GM12878 (cell line): Measurements from ENCODE around the gene MYBPHL. TPM values are rescaled to one million over a fixed set of nuclear protein-coding genes. Genes with fewer than 3 reads are reported as not detected.

Experiments
- ATAC-seq: fragments of 200-7000 bp; cut with Tn5 transposase; 3 replicates; pipeline ENCODE4 v1.9.1; 2020; ENCODE audit warnings: mild to moderate bottlenecking, moderate library complexity
- BruUV-seq: library from RNA; stranded (reverse); fragments of 400-500 nt; replicated peaks from 2 replicates; lab custom pipeline; 2021; lab: Mats Ljungman, UMichigan
- CTCF ChIA-PET: fragments of 300-600 bp; sonication (Branson Sonifier 250); formaldehyde crosslinking; extraction: SDS; loops from one replicate; lab custom pipeline; 2021; ENCODE audit warnings: inconsistent platforms; lab: Yijun Ruan, JAX
- POLR2A ChIA-PET: fragments of 350-600 bp; formaldehyde crosslinking; extraction: SDS; loops from one replicate; lab custom pipeline; 2021; ENCODE audit warnings: inconsistent platforms; lab: Charles Lee
- RAD21 ChIA-PET: fragments of 300-600 bp; sonication (Branson Sonifier 250); formaldehyde crosslinking; loops from one replicate; lab custom pipeline; 2023; ENCODE audit warnings: antibody characterized with exemption; ENCODE audit not compliant: unreplicated experiment; lab: Charles Lee
- SMC1A ChIA-PET: fragments of 300-600 bp; sonication (Branson Sonifier 250); formaldehyde crosslinking; loops from one replicate; lab custom pipeline; 2023; ENCODE audit not compliant: unreplicated experiment, uncharacterized antibody; lab: Charles Lee
- DNase-seq: peaks from one replicate; pipeline ENCODE4 v3.0.0-alpha.2; 2011; ENCODE audit warnings: low read depth, low spot score
- FAIRE-seq: peaks from 3 replicates; lab custom pipeline; 2011; peaks lifted over from hg19 to GRCh38; lab: Jason Lieb, UNC
- H2AFZ ChIP-seq: 2 replicates; pipeline ENCODE4 v1.6.0; 2011; ENCODE audit warnings: low read depth, low read length, control low read depth; ENCODE audit not compliant: control insufficient read depth
- H3K27ac ChIP-seq: 2 replicates; pipeline ENCODE4 v1.5.1; 2011; ENCODE audit warnings: control low read depth; ENCODE audit not compliant: control insufficient read depth, insufficient read depth
- H3K27me3 ChIP-seq, 2 experiments: replicated peaks in 1 of 2; 2 replicates each; pipeline versions ENCODE4 v1.6.0 to v1.6.1; 2011; ENCODE audit warnings: low read length in 1 of 2; ENCODE audit not compliant: control insufficient read depth in 2 of 2, insufficient read depth in 2 of 2
- H3K36me3 ChIP-seq, 2 experiments: 2 replicates each; pipeline ENCODE4 v1.5.1; 2011; ENCODE audit warnings: low read length in 1 of 2; ENCODE audit not compliant: control insufficient read depth in 2 of 2, insufficient read depth in 2 of 2
- H3K4me1 ChIP-seq: 2 replicates; pipeline ENCODE4 v1.6.1; 2011; ENCODE audit warnings: mild to moderate bottlenecking, low read length, moderate library complexity, mixed read lengths; ENCODE audit not compliant: control insufficient read depth, insufficient read depth
- H3K4me2 ChIP-seq: 2 replicates; pipeline ENCODE4 v1.6.0; 2011; ENCODE audit warnings: control low read depth; ENCODE audit not compliant: control insufficient read depth, insufficient read depth
- H3K4me3 ChIP-seq: fragments of 200-600 bp; sonication (generic); 2 replicates; pipeline ENCODE4 v1.5.1; 2016
- H3K79me2 ChIP-seq: 2 replicates; pipeline ENCODE4 v1.6.0; 2011; ENCODE audit warnings: low read length; ENCODE audit not compliant: control insufficient read depth, insufficient read depth
- H3K9ac ChIP-seq: 2 replicates; pipeline ENCODE4 v1.8.0; 2011; ENCODE audit warnings: low read length, control low read depth, mixed read lengths; ENCODE audit not compliant: control insufficient read depth, insufficient read depth
- H3K9me3 ChIP-seq: replicated peaks from 3 replicates; pipeline ENCODE4 v1.5.1; 2011; ENCODE audit warnings: mild to moderate bottlenecking, low read length; ENCODE audit not compliant: control insufficient read depth, insufficient read depth
- H4K20me1 ChIP-seq: 2 replicates; pipeline ENCODE4 v1.6.0; 2011; ENCODE audit not compliant: control insufficient read depth, insufficient read depth
- BMI1 ChIP-seq: fragments of 450-650 bp; IDR thresholded peaks from 2 replicates; pipeline ENCODE4 v1.6.1; 2016; ENCODE audit warnings: mild to moderate bottlenecking, moderate library complexity, borderline replicate concordance
- CBX5 ChIP-seq: sonication (generic); IDR thresholded peaks from 2 replicates; pipeline ENCODE4 v1.6.1; 2016; ENCODE audit warnings: low read depth, moderate library complexity, mild to moderate bottlenecking, inconsistent platforms
- CHD2 ChIP-seq: IDR thresholded peaks from 2 replicates; pipeline ENCODE4 v1.6.1; 2011; ENCODE audit warnings: low read depth, low read length, improper control_type of control experiment, borderline replicate concordance
- HDAC6 ChIP-seq: fragments of 200-600 bp; sonication (generic); IDR thresholded peaks from one replicate; pipeline ENCODE4 v1.8.0; 2017; ENCODE audit warnings: antibody characterized with exemption; ENCODE audit not compliant: unreplicated experiment
- IKZF1 ChIP-seq: fragments of 450-650 bp; conservative IDR thresholded peaks from 2 replicates; pipeline ENCODE4 v1.6.1; 2017; ENCODE audit warnings: antibody characterized with exemption, mild to moderate bottlenecking
- IKZF2 ChIP-seq, 2 experiments: fragments of 450-650 bp; IDR thresholded peaks; 2 replicates each; pipeline ENCODE4 v1.6.1; 2017; ENCODE audit warnings: mild to moderate bottlenecking in 2 of 2, moderate library complexity in 2 of 2
- JUNB ChIP-seq: IDR thresholded peaks from 2 replicates; pipeline ENCODE4 v1.6.1; 2016; ENCODE audit warnings: antibody characterized with exemption, mild to moderate bottlenecking
- JUND ChIP-seq: IDR thresholded peaks from 2 replicates; pipeline ENCODE4 v1.6.1; 2012; ENCODE audit warnings: low read depth, mild to moderate bottlenecking, low read length, improper control_type of control experiment, moderate library complexity
- NFXL1 ChIP-seq: fragments of 450-650 bp; IDR thresholded peaks from 2 replicates; pipeline ENCODE4 v1.6.1; 2017; ENCODE audit warnings: antibody characterized with exemption, mild to moderate bottlenecking, borderline replicate concordance
- PAX5 ChIP-seq: IDR thresholded peaks from 2 replicates; pipeline ENCODE4 v1.6.1; 2011; ENCODE audit warnings: low read depth, low read length, borderline replicate concordance
- PML ChIP-seq: IDR thresholded peaks from 2 replicates; pipeline ENCODE4 v1.6.1; 2012; ENCODE audit warnings: low read length, inconsistent platforms
- RBBP5 ChIP-seq: fragments of 200-600 bp; sonication (generic); conservative IDR thresholded peaks from 2 replicates; pipeline ENCODE4 v1.6.1; 2016
- SIN3A ChIP-seq: IDR thresholded peaks from 2 replicates; pipeline ENCODE4 v1.6.1; 2012; ENCODE audit warnings: low read depth, low read length, improper control_type of control experiment
- SMAD5 ChIP-seq: IDR thresholded peaks from 2 replicates; pipeline ENCODE4 v1.6.1; 2016; ENCODE audit warnings: antibody characterized with exemption, low read depth
- TBL1XR1 ChIP-seq: IDR thresholded peaks from 2 replicates; pipeline ENCODE4 v1.6.1; 2012; ENCODE audit warnings: low read depth, low read length, improper control_type of control experiment
- TCF12 ChIP-seq: IDR thresholded peaks from 2 replicates; pipeline ENCODE4 v1.6.1; 2011; ENCODE audit warnings: low read depth, mild to moderate bottlenecking, low read length
- WGBS: methylation state at CpG from one replicate; pipeline ENCODE4 v1.1.6; 2016; ENCODE audit warnings: low lambda C conversion rate; ENCODE audit not compliant: insufficient replicate concordance, insufficient coverage; ENCODE audit errors: missing lambda C conversion rate; 5-methylcytosine and 5-hydroxymethylcytosine counted together
- in situ Hi-C: fragments of 300-500 bp; cut with MboI; formaldehyde crosslinking; loops from 9 replicates; pipeline ENCODE4 v1.14.3; 2018; ENCODE audit warnings: mixed read lengths
- intact Hi-C: fragments of 100-400 bp; cut with micrococcal nuclease; formaldehyde crosslinking; loops from one replicate; pipeline ENCODE4 v1.14.2; 2022; ENCODE audit not compliant: unreplicated experiment
- polyA plus RNA-seq, 11 experiments: library from polyadenylated mRNA; depleted of rRNA in 4 of 11; unstranded in 6 of 11; stranded (reverse) in 5 of 11; fragments of >200 nt; fragmentation: Nextera tagmentation in 4 of 11; fragmentation: Illumina TruSeq in 1 of 11; extraction: Ambion mirVana in 4 of 11; extraction: Trizol in 1 of 11; gene quantifications; 1 replicate in 1 of 11; 2 replicates in 10 of 11; pipeline versions ENCODE4 v1.2.1 to v1.2.3, GENCODE V29; 2011 to 2016; ENCODE audit warnings: inconsistent platforms in 2 of 11, missing spikeins in 2 of 11, low read depth in 1 of 11
- total RNA-seq, 4 experiments: library from RNA; depleted of rRNA in 3 of 4; stranded (reverse); fragments of >200 nt in 3 of 4; fragmentation: Illumina TruSeq in 1 of 4; extraction: Trizol in 1 of 4; gene quantifications; 2 replicates each; pipeline versions ENCODE4 v1.2.1 to v1.2.3, GENCODE V29; 2013 to 2021
- TF ChIP-seq, protein P1 (sequence below): IDR thresholded peaks from 2 replicates; pipeline ENCODE4 v1.6.1; 2012; ENCODE audit warnings: low read depth, low read length, improper control_type of control experiment

Gene MYBPHL
- total and polyA plus RNA-seq, 10 of the 15 experiments (the other 5 are each of a cell fraction or from before 2014, with no cell fraction given): 0.16 to 0.75 (median 0.54) TPM; not detected in 7

DNA sequence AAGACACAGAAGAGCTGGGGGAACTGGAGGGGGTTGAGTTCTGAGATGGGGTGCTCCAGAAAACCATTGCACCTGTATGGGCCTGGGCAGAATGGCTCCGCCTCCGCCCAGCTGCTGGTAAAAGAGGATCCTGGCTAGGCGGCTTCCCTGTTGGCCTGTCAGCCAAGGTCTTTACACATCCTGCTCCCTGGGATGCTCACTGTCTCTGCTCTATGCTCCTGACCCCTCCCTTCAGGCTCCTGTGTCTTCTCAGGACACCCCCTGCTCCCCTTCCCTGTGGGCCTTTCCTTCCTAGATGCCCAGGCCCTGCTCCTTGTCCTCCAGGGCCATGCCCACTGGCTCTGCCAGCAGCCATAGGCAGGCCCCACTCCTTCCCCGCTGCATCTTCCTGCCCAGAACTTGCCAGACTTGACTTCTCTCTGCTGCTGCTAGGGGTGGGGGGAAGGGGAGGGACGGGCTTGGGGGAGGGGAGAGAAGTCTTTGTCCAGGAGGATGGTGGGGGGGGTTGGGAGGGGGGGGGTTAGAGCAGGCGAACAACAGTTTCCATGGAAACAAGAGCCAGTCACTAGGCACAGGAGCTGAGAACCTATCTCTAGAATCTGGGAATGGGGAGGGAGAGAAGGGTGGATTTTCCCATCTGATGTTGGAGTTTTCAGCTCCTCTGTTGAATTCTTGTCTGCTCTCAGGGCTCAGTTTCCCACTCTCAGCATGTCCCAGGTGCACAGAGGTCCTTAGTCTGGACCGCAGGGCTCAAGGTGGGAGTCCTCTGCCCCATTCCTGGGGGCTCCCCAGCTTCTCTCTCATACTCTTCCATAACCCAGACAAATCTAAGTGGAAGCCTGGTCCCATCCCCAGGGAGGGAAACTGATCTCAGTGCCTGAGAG, 46.9 kb downstream of the MYBPHL start:
- ChIA-PET CTCF (interaction anchor here (1.0 to 1.6 kb wide), 4 partner anchors 18 to 272 kb away, joined by 4 to 9 read pairs (median 6); no protein-coding TSS in a partner anchor), POLR2A (no interaction called here), SMC1A (interaction anchor here (1.0 kb wide), 1 partner anchor 231 kb away, joined by 4 read pairs; no protein-coding TSS in a partner anchor), RAD21 (interaction anchor here (1.2 kb wide), 1 partner anchor 272 kb away, joined by 4 read pairs; no protein-coding TSS in a partner anchor)
- DNase-seq: no peak
- Histone ChIP-seq H3K36me3 (no peaks in the 10 kb centered on the region), H3K27me3 (no peaks in the 10 kb centered on the region), H4K20me1 (no peaks in the 10 kb centered on the region), H3K27ac (no peak overlapping the region), H2AFZ (no peak overlapping the region), H3K4me3 (no peak overlapping the region), H3K9ac (no peak overlapping the region), H3K4me2 (no peak overlapping the region), H3K9me3 (no peaks in the 10 kb centered on the region), H3K4me1 (no peaks in the 10 kb centered on the region), H3K79me2 (no peaks in the 10 kb centered on the region)
- in situ Hi-C loops: loop anchor here (5.0 kb wide), 2 partner anchors 142 to 272 kb away; no protein-coding TSS in a partner anchor
- TF ChIP-seq RBBP5 (no peak), PAX5 (no peak), BMI1 (no peak), IKZF1 (no peak), TBL1XR1 (no peak), TCF12 (no peak), SIN3A (no peak), CBX5 (no peak), IKZF2 (IDR thresholded peaks at IDR 0.05) (no peak), CHD2 (no peak), HDAC6 (no peak), NFXL1 (no peak), JUND (no peak), JUNB (no peak), SMAD5 (no peak), PML (no peak)
- TF ChIP-seq, protein P1, sequence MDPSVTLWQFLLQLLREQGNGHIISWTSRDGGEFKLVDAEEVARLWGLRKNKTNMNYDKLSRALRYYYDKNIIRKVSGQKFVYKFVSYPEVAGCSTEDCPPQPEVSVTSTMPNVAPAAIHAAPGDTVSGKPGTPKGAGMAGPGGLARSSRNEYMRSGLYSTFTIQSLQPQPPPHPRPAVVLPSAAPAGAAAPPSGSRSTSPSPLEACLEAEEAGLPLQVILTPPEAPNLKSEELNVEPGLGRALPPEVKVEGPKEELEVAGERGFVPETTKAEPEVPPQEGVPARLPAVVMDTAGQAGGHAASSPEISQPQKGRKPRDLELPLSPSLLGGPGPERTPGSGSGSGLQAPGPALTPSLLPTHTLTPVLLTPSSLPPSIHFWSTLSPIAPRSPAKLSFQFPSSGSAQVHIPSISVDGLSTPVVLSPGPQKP: no peak
- FAIRE-seq: no peak
- no TSS peak for BruUV-seq
- intact Hi-C loops: no loop called here
- WGBS: 38% methylated on average over 5 of the region's 7 CpGs
- no peak for ATAC-seq
